Endothelial cell (in vitro differentiated cells): Measurements from ENCODE around the gene SLC12A8. TPM values are rescaled to one million over a fixed set of nuclear protein-coding genes. Genes with fewer than 3 reads are reported as not detected.

Experiments
- DNase-seq: peaks from one replicate; pipeline ENCODE4 v3.0.0; 2021; ENCODE audit warnings: low spot score
- H3K27ac Mint-ChIP-seq: one replicate; pipeline ENCODE4 v1.8.0; 2021; ENCODE audit warnings: mixed read lengths, inconsistent platforms; ENCODE audit not compliant: unreplicated experiment
- H3K27me3 Mint-ChIP-seq: one replicate; pipeline ENCODE4 v1.8.0; 2021; ENCODE audit warnings: mild to moderate bottlenecking, moderate library complexity, mixed read lengths, inconsistent platforms; ENCODE audit not compliant: unreplicated experiment
- H3K36me3 Mint-ChIP-seq: one replicate; pipeline ENCODE4 v1.8.0; 2021; ENCODE audit warnings: mild to moderate bottlenecking, low read depth, mixed read lengths, inconsistent platforms; ENCODE audit not compliant: unreplicated experiment
- H3K4me1 Mint-ChIP-seq: one replicate; pipeline ENCODE4 v1.8.0; 2021; ENCODE audit warnings: mild to moderate bottlenecking, mixed read lengths, inconsistent platforms; ENCODE audit not compliant: unreplicated experiment
- H3K4me3 Mint-ChIP-seq: one replicate; pipeline ENCODE4 v1.8.0; 2021; ENCODE audit warnings: mild to moderate bottlenecking, mixed read lengths, inconsistent platforms; ENCODE audit not compliant: unreplicated experiment
- H3K9me3 Mint-ChIP-seq: one replicate; pipeline ENCODE4 v1.8.0; 2021; ENCODE audit warnings: mixed read lengths, inconsistent platforms; ENCODE audit not compliant: unreplicated experiment
- total RNA-seq: library from RNA; stranded (reverse); fragmentation: NEBNext Ultra II Directional; extraction: Animal tissue kit (Norgen Biotek cat#: 25700); gene quantifications from one replicate; pipeline ENCODE4 v1.2.1, GENCODE V29; 2021; ENCODE audit not compliant: unreplicated experiment
- TF ChIP-seq, protein P1 (sequence below): fragments of 200-600 bp; sonication (generic); IDR thresholded peaks from one replicate; pipeline ENCODE4 v1.5.0; 2021; ENCODE audit warnings: antibody characterized with exemption; ENCODE audit not compliant: unreplicated experiment

The SLC12A8 gene
- total RNA-seq, 1 donor from 2014 or later: 0.54 TPM

GRCh38 chr3:125212091-125212508, 448 bp downstream of the SLC12A8 start:
- no peak for DNase-seq
- Mint-ChIP-seq H3K27ac (no peak overlapping the region), H3K4me1 (peaks cover 7% of the 10 kb centered on the region), H3K36me3 (peaks cover 3% of the 10 kb centered on the region), H3K9me3 (no peaks in the 10 kb centered on the region), H3K27me3 (peaks cover 11% of the 10 kb centered on the region), H3K4me3 (no peak overlapping the region)
- TF ChIP-seq, protein P1, sequence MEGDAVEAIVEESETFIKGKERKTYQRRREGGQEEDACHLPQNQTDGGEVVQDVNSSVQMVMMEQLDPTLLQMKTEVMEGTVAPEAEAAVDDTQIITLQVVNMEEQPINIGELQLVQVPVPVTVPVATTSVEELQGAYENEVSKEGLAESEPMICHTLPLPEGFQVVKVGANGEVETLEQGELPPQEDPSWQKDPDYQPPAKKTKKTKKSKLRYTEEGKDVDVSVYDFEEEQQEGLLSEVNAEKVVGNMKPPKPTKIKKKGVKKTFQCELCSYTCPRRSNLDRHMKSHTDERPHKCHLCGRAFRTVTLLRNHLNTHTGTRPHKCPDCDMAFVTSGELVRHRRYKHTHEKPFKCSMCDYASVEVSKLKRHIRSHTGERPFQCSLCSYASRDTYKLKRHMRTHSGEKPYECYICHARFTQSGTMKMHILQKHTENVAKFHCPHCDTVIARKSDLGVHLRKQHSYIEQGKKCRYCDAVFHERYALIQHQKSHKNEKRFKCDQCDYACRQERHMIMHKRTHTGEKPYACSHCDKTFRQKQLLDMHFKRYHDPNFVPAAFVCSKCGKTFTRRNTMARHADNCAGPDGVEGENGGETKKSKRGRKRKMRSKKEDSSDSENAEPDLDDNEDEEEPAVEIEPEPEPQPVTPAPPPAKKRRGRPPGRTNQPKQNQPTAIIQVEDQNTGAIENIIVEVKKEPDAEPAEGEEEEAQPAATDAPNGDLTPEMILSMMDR: no peak

DNA sequence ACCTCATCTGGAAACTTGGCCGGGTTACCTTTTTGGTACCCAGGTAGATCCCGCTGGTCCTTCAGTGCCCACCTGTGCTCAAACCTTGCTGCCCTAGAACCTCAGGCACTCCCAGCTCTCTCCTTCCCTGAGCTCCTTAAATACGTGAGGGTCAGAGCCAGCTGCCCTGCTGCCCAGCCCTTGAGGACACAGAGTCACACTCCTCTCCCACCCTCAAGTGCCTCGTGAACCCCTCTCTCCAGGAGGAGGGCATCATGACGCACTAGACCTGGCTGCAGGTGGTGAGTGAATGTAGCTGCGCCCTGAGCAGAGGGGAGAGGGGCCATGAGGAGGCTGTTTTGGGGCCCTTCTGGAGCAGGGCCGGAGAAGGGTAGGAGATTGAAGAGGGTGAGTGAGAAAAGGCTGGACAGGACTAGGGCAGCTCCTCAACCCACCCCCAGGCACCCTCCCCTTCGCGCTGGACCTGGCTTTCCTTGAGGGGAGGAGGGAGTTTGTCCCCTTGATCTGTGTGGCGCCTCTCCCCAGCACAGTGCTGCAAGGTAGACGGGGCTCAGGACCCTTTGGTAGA, 941 bp downstream of the SLC12A8 start:
- Mint-ChIP-seq H3K4me3 (no peak overlapping the region), H3K36me3 (peaks cover 3% of the 10 kb centered on the region), H3K9me3 (no peaks in the 10 kb centered on the region), H3K4me1 (peaks cover 7% of the 10 kb centered on the region), H3K27ac (no peak overlapping the region), H3K27me3 (peaks cover 11% of the 10 kb centered on the region)
- DNase-seq: no peak
- TF ChIP-seq, protein P1: no peak

GRCh38 chr3:125207949-125208568, 4.5 kb downstream of the SLC12A8 start:
- H3K27ac Mint-ChIP-seq: no peak overlapping the region
- TF ChIP-seq, protein P1: no peak
- H3K9me3 Mint-ChIP-seq: no peaks in the 10 kb centered on the region
- H3K4me3 Mint-ChIP-seq: no peak overlapping the region
- H3K36me3 Mint-ChIP-seq: peaks cover 3% of the 10 kb centered on the region
- peaks cover 4% of the 10 kb centered on the region for H3K27me3 Mint-ChIP-seq
- DNase-seq: no peak
- no peaks in the 10 kb centered on the region for H3K4me1 Mint-ChIP-seq

GRCh38 chr3:125207507-125207906, 5.0 kb downstream of the SLC12A8 start:
- DNase-seq: no peak
- TF ChIP-seq, protein P1: no peak
- H3K4me1 Mint-ChIP-seq: no peaks in the 10 kb centered on the region
- peaks cover 3% of the 10 kb centered on the region for H3K36me3 Mint-ChIP-seq
- H3K27me3 Mint-ChIP-seq: peaks cover 3% of the 10 kb centered on the region
- H3K27ac Mint-ChIP-seq: peak overlapping the region; percentile 20
- no peak overlapping the region for H3K4me3 Mint-ChIP-seq
- H3K9me3 Mint-ChIP-seq: no peaks in the 10 kb centered on the region

GRCh38 chr3:125206934-125207333, 5.6 kb downstream of the SLC12A8 start:
- peaks cover 3% of the 10 kb centered on the region for H3K27me3 Mint-ChIP-seq
- H3K9me3 Mint-ChIP-seq: no peaks in the 10 kb centered on the region
- no peak overlapping the region for H3K27ac Mint-ChIP-seq
- TF ChIP-seq, protein P1: no peak
- no peak overlapping the region for H3K4me3 Mint-ChIP-seq
- no peaks in the 10 kb centered on the region for H3K4me1 Mint-ChIP-seq
- peaks cover 3% of the 10 kb centered on the region for H3K36me3 Mint-ChIP-seq
- no peak for DNase-seq
